ENCODE measurements around the gene PKD1. TPM values are rescaled to one million over a fixed set of nuclear protein-coding genes. Genes with fewer than 3 reads are reported as not detected.

The PKD1 gene
- total RNA-seq, 2 experiments from 2014 or later, result 60.5 to 69.6 TPM

- Mint-ChIP-seq H3K27me3 (no peaks in the 10 kb centered on the region), H3K36me3 (ENCODE audit: low read depth) (peaks cover 24% of the 10 kb centered on the region), H3K4me3 (no peak overlapping the region), H3K9me3 (no peaks in the 10 kb centered on the region), H3K27ac (no peak overlapping the region), H3K4me1 (peaks cover 3% of the 10 kb centered on the region)
- no peak for DNase-seq
- CTCF ChIA-PET, result no interaction called here
- POLR2A ChIA-PET, result interaction anchor here (0.6 to 1.3 kb wide), 2 partner anchors 24 to 25 kb away, joined by 3 read pairs; partner anchors contain the start of genes NTHL1 and TSC2
Observed at GRCh38 chr16:2070576-2071453, 64.9 kb downstream of the PKD1 start.

GRCh38 chr16:2066139-2066538 lies 69.6 kb downstream of the PKD1 start:
- no peak overlapping the region for H3K4me3 Mint-ChIP-seq
- no peaks in the 10 kb centered on the region for H3K27me3 Mint-ChIP-seq
- no peak for DNase-seq
- H3K27ac Mint-ChIP-seq, result no peak overlapping the region
- H3K9me3 Mint-ChIP-seq, result no peaks in the 10 kb centered on the region
- H3K36me3 Mint-ChIP-seq (ENCODE audit: low read depth), result peaks cover 19% of the 10 kb centered on the region
- peaks cover 4% of the 10 kb centered on the region for H3K4me1 Mint-ChIP-seq
- ChIA-PET POLR2A (interaction anchor here (0.8 kb wide), 1 partner anchor 27 kb away, joined by 3 read pairs; no protein-coding TSS in a partner anchor), CTCF (interaction anchor here (0.5 to 1.0 kb wide), 2 partner anchors 55 to 74 kb away, joined by 3 read pairs; no protein-coding TSS in a partner anchor)

- Mint-ChIP-seq H3K9me3 (no peaks in the 10 kb centered on the region), H3K27ac (no peak overlapping the region), H3K4me3 (no peak overlapping the region), H3K27me3 (no peaks in the 10 kb centered on the region), H3K36me3 (ENCODE audit: low read depth) (peaks cover 16% of the 10 kb centered on the region), H3K4me1 (peaks cover 4% of the 10 kb centered on the region)
- POLR2A ChIA-PET, result no interaction called here
- no peak for DNase-seq
- CTCF ChIA-PET, result no interaction called here
Observed at GRCh38 chr16:2064368-2064945, 71.2 kb downstream of the PKD1 start.

GRCh38 chr16:2063861-2064260 lies 71.8 kb downstream of the PKD1 start:
- no peaks in the 10 kb centered on the region for H3K27me3 Mint-ChIP-seq
- no peak overlapping the region for H3K4me3 Mint-ChIP-seq
- POLR2A ChIA-PET, result no interaction called here
- H3K4me1 Mint-ChIP-seq, result peaks cover 4% of the 10 kb centered on the region
- no peak for DNase-seq
- H3K36me3 Mint-ChIP-seq (ENCODE audit: low read depth), result peaks cover 16% of the 10 kb centered on the region
- CTCF ChIA-PET, result no interaction called here
- no peak overlapping the region for H3K27ac Mint-ChIP-seq
- no peaks in the 10 kb centered on the region for H3K9me3 Mint-ChIP-seq

- ChIA-PET POLR2A (interaction anchor here (1.6 kb wide), 1 partner anchor 9 kb away, joined by 4 read pairs; no protein-coding TSS in a partner anchor), CTCF (no interaction called here)
- H3K36me3 Mint-ChIP-seq (ENCODE audit: low read depth), result peaks cover 13% of the 10 kb centered on the region
- DNase-seq, result no peak
- no peak overlapping the region for H3K4me3 Mint-ChIP-seq
- H3K27me3 Mint-ChIP-seq, result no peaks in the 10 kb centered on the region
- H3K27ac Mint-ChIP-seq, result no peak overlapping the region
- peaks cover 4% of the 10 kb centered on the region for H3K4me1 Mint-ChIP-seq
- H3K9me3 Mint-ChIP-seq, result no peaks in the 10 kb centered on the region
Observed at GRCh38 chr16:2062801-2063200, 72.9 kb downstream of the PKD1 start.

- H3K4me1 Mint-ChIP-seq, result peaks cover 4% of the 10 kb centered on the region
- H3K27ac Mint-ChIP-seq, result no peak overlapping the region
- DNase-seq, result no peak
- no peaks in the 10 kb centered on the region for H3K9me3 Mint-ChIP-seq
- H3K4me3 Mint-ChIP-seq, result no peak overlapping the region
- no peaks in the 10 kb centered on the region for H3K27me3 Mint-ChIP-seq
- H3K36me3 Mint-ChIP-seq (ENCODE audit: low read depth), result peaks cover 7% of the 10 kb centered on the region
- ChIA-PET CTCF (no interaction called here), POLR2A (no interaction called here)
Observed at GRCh38 chr16:2061526-2061925, 74.2 kb downstream of the PKD1 start.

GRCh38 chr16:2061023-2061422 lies 74.7 kb downstream of the PKD1 start:
- no peak for DNase-seq
- CTCF ChIA-PET, result no interaction called here

GRCh38 chr16:2060346-2060745 lies 75.4 kb downstream of the PKD1 start:
- Mint-ChIP-seq H3K27me3 (no peaks in the 10 kb centered on the region), H3K9me3 (no peaks in the 10 kb centered on the region), H3K4me1 (no peaks in the 10 kb centered on the region), H3K4me3 (no peak overlapping the region), H3K36me3 (ENCODE audit: low read depth) (peaks cover under 1% of the 10 kb centered on the region), H3K27ac (no peak overlapping the region)
- DNase-seq, result no peak
- ChIA-PET CTCF (no interaction called here), POLR2A (no interaction called here)

More at GRCh38 chr16:2061023-2061422, 74.7 kb downstream of the PKD1 start:
- no peak overlapping the region for H3K27ac Mint-ChIP-seq
- peaks cover 3% of the 10 kb centered on the region for H3K4me1 Mint-ChIP-seq
- no peaks in the 10 kb centered on the region for H3K9me3 Mint-ChIP-seq
- peaks cover 3% of the 10 kb centered on the region for H3K36me3 Mint-ChIP-seq (ENCODE audit: low read depth)
- H3K4me3 Mint-ChIP-seq, result no peak overlapping the region
- no peaks in the 10 kb centered on the region for H3K27me3 Mint-ChIP-seq
- POLR2A ChIA-PET, result no interaction called here

- ChIA-PET POLR2A (no interaction called here), CTCF (interaction anchor here (0.9 kb wide), 1 partner anchor 11 kb away, joined by 6 read pairs; the partner anchor contains the start of genes NTHL1 and TSC2)
- Mint-ChIP-seq H3K27me3 (no peaks in the 10 kb centered on the region), H3K9me3 (no peaks in the 10 kb centered on the region), H3K27ac (no peak overlapping the region), H3K4me3 (no peak overlapping the region), H3K4me1 (no peaks in the 10 kb centered on the region), H3K36me3 (ENCODE audit: low read depth) (peaks cover 3% of the 10 kb centered on the region)
- DNase-seq, result no peak
Observed at GRCh38 chr16:2058872-2059271, 76.8 kb downstream of the PKD1 start.

GRCh38 chr16:2058420-2058819 lies 77.3 kb downstream of the PKD1 start:
- H3K27ac Mint-ChIP-seq, result no peak overlapping the region
- H3K27me3 Mint-ChIP-seq, result no peaks in the 10 kb centered on the region
- ChIA-PET CTCF (no interaction called here), POLR2A (no interaction called here)
- DNase-seq, result no peak
- peaks cover 3% of the 10 kb centered on the region for H3K36me3 Mint-ChIP-seq (ENCODE audit: low read depth)
- no peaks in the 10 kb centered on the region for H3K9me3 Mint-ChIP-seq
- H3K4me3 Mint-ChIP-seq, result no peak overlapping the region
- no peaks in the 10 kb centered on the region for H3K4me1 Mint-ChIP-seq

GRCh38 chr16:2057438-2057837 lies 78.3 kb downstream of the PKD1 start:
- Mint-ChIP-seq H3K27me3 (no peaks in the 10 kb centered on the region), H3K4me1 (no peaks in the 10 kb centered on the region), H3K4me3 (no peak overlapping the region), H3K9me3 (no peaks in the 10 kb centered on the region), H3K27ac (no peak overlapping the region), H3K36me3 (ENCODE audit: low read depth) (peaks cover 3% of the 10 kb centered on the region)
- CTCF ChIA-PET, result no interaction called here
- POLR2A ChIA-PET, result no interaction called here
- no peak for DNase-seq

GRCh38 chr16:2056681-2057407 lies 78.9 kb downstream of the PKD1 start:
- DNase-seq, result no peak
- POLR2A ChIA-PET, result no interaction called here
- CTCF ChIA-PET, result interaction anchor here (1.5 to 1.7 kb wide), 2 partner anchors 9 to 34 kb away, joined by 5 to 6 read pairs; partner anchors contain the start of genes NTHL1 and TSC2
- Mint-ChIP-seq H3K4me1 (no peaks in the 10 kb centered on the region), H3K9me3 (no peaks in the 10 kb centered on the region), H3K4me3 (no peak overlapping the region), H3K27me3 (no peaks in the 10 kb centered on the region), H3K27ac (no peak overlapping the region), H3K36me3 (ENCODE audit: low read depth) (peaks cover 3% of the 10 kb centered on the region)

- Mint-ChIP-seq H3K36me3 (ENCODE audit: low read depth) (peaks cover 3% of the 10 kb centered on the region), H3K4me1 (no peaks in the 10 kb centered on the region), H3K9me3 (no peaks in the 10 kb centered on the region), H3K27ac (no peak overlapping the region), H3K4me3 (no peak overlapping the region), H3K27me3 (no peaks in the 10 kb centered on the region)
- POLR2A ChIA-PET, result no interaction called here
- no peak for DNase-seq
- CTCF ChIA-PET, result interaction anchor here (1.5 to 1.7 kb wide), 2 partner anchors 8 to 34 kb away, joined by 5 to 6 read pairs; partner anchors contain the start of genes NTHL1 and TSC2
Observed at GRCh38 chr16:2056077-2056476, 79.6 kb downstream of the PKD1 start.
